Measurements from ENCODE around the gene MR1.

- no peak for TF ChIP-seq EZH2phosphoT487 (IDR thresholded peaks at IDR 0.05; ENCODE audit: borderline replicate concordance)
- TF ChIP-seq CTCF (conservative IDR thresholded peaks at IDR 0.05; ENCODE audit: low read length): no peak
Measured at GRCh38 chr1:181089676-181090544, 56.1 kb downstream of the MR1 start.
